Measurements from ENCODE around the gene RHOF. TPM values are rescaled to one million over a fixed set of nuclear protein-coding genes. Genes with fewer than 3 reads are reported as not detected.

RHOF gene
- total and polyA plus RNA-seq, 2 of the 13 experiments (the other 11 are each of a cell fraction or from before 2014, with no cell fraction given), result 14.6 to 32.2 TPM

DNA sequence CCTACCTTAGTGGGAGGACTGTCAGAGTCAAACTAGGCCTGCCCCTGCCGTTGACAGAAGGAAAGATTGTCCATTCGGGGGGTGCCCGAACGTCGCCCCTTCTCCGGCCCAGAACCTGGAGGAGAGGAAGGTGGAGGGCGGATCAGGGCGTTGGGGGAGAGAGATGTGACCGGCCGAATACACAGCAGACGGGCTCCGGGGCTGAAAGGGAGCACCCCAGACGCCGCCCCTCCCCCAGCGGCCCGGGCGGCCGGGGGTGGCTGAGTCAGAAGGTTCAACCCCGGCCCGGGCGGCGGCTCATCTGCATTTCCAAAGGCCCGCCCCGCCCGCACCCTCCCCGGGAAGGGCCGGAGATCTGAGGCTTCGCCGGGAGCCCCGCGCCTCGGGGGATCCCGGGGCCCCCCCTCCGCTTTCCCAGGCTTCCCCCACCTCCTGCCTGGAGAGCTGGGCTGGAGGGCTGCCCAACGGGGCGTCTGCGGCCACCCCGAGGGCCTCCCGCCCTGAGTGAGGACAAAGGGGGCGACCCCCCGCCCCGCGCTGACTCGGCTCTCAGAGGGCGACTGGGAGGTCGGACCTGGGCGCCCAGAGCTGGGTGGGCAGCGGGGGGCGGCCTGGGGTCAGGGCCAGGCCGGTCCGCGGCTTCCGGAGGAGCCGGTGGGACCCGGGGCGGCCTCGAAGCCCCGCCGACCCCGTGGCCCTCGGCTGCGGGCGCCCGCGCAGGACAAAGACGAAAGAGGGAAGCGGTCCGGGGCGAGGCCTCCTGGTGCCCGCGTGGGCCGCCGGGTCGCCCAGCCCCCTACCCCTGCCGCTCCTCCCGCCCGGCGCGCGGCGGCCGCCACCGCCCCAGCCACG is 6.6 kb upstream of the RHOF start (continued):
- TF ChIP-seq, protein P1, sequence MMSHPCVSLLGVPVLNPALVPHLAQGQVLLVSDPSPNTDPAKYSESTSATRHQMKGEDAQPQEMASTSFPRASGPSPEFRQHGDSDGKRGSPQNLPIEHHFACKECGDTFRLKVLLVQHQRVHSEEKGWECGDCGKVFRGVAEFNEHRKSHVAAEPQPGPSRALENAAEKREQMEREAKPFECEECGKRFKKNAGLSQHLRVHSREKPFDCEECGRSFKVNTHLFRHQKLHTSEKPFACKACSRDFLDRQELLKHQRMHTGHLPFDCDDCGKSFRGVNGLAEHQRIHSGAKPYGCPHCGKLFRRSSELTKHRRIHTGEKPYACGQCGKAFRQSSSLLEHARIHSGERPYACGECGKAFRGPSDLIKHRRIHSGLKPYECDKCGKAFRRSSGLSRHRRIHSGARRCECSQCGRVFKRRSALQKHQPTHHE (CRISPR knock-in tag; IDR thresholded peaks at IDR 0.05; ENCODE audit: borderline replicate concordance), result 0 out of 2 replicates have a peak, but pooled peaks have one; percentile 24
- TF ChIP-seq, protein P2, sequence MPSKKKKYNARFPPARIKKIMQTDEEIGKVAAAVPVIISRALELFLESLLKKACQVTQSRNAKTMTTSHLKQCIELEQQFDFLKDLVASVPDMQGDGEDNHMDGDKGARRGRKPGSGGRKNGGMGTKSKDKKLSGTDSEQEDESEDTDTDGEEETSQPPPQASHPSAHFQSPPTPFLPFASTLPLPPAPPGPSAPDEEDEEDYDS (CRISPR knock-in tag; IDR thresholded peaks at IDR 0.05), result peak; percentile 20; the same call in 1 of the 2 replicates
- TF ChIP-seq, protein P3, sequence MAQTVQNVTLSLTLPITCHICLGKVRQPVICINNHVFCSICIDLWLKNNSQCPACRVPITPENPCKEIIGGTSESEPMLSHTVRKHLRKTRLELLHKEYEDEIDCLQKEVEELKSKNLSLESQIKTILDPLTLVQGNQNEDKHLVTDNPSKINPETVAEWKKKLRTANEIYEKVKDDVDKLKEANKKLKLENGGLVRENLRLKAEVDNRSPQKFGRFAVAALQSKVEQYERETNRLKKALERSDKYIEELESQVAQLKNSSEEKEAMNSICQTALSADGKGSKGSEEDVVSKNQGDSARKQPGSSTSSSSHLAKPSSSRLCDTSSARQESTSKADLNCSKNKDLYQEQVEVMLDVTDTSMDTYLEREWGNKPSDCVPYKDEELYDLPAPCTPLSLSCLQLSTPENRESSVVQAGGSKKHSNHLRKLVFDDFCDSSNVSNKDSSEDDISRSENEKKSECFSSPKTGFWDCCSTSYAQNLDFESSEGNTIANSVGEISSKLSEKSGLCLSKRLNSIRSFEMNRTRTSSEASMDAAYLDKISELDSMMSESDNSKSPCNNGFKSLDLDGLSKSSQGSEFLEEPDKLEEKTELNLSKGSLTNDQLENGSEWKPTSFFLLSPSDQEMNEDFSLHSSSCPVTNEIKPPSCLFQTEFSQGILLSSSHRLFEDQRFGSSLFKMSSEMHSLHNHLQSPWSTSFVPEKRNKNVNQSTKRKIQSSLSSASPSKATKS (CRISPR knock-in tag; IDR thresholded peaks at IDR 0.05), result no peak
- TF ChIP-seq NPAS2 (CRISPR knock-in tag; IDR thresholded peaks at IDR 0.05; ENCODE audit: borderline replicate concordance) (no peak), NR2F1 (CRISPR knock-in tag; IDR thresholded peaks at IDR 0.05) (peak; percentile 53 to 75; a peak in 2 of 4 replicates), TOE1 (CRISPR knock-in tag; IDR thresholded peaks at IDR 0.05) (no peak), ZNF451 (CRISPR knock-in tag; IDR thresholded peaks at IDR 0.05) (no peak), TAF1 (CRISPR knock-in tag; IDR thresholded peaks at IDR 0.05) (peak; percentile 55; the same call in 1 of the 2 replicates), NFRKB (IDR thresholded peaks at IDR 0.05) (no peak), MAFG (CRISPR knock-in tag; IDR thresholded peaks at IDR 0.05) (no peak), SMYD3 (CRISPR knock-in tag; IDR thresholded peaks at IDR 0.05) (no peak), POLR2AphosphoS2 (IDR thresholded peaks at IDR 0.05; ENCODE audit: low read depth, low read length) (no peak), SNAPC2 (CRISPR knock-in tag; IDR thresholded peaks at IDR 0.05) (0 out of 2 replicates have a peak, but pooled peaks have one; percentile 5), JDP2 (CRISPR knock-in tag; IDR thresholded peaks at IDR 0.05; ENCODE audit: borderline replicate concordance) (no peak), ZNF224 (CRISPR knock-in tag; IDR thresholded peaks at IDR 0.05) (no peak), CREB1 (IDR thresholded peaks at IDR 0.05) (no peak), CREB1 (CRISPR knock-in tag; IDR thresholded peaks at IDR 0.05) (no peak), SIX1 (CRISPR knock-in tag; IDR thresholded peaks at IDR 0.05; ENCODE audit: borderline replicate concordance) (no peak), ZNF597 (CRISPR knock-in tag; IDR thresholded peaks at IDR 0.05) (no peak), ZNF556 (CRISPR knock-in tag; IDR thresholded peaks at IDR 0.05; ENCODE audit: borderline replicate concordance) (0 out of 2 replicates have a peak, but pooled peaks have one; percentile 34), BCL6 (CRISPR knock-in tag; IDR thresholded peaks at IDR 0.05) (peak; percentile 78)
- TF ChIP-seq, protein P4, sequence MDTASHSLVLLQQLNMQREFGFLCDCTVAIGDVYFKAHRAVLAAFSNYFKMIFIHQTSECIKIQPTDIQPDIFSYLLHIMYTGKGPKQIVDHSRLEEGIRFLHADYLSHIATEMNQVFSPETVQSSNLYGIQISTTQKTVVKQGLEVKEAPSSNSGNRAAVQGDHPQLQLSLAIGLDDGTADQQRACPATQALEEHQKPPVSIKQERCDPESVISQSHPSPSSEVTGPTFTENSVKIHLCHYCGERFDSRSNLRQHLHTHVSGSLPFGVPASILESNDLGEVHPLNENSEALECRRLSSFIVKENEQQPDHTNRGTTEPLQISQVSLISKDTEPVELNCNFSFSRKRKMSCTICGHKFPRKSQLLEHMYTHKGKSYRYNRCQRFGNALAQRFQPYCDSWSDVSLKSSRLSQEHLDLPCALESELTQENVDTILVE (CRISPR knock-in tag; IDR thresholded peaks at IDR 0.05), result peak; percentile 53; the same call in 1 of the 2 replicates
- TF ChIP-seq, protein P5, sequence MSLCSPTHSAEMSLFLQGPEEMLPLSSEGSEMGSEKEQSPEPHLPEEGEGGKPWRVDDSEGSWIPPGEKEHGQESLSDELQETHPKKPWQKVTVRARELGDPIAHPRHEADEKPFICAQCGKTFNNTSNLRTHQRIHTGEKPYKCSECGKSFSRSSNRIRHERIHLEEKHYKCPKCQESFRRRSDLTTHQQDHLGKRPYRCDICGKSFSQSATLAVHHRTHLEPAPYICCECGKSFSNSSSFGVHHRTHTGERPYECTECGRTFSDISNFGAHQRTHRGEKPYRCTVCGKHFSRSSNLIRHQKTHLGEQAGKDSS (CRISPR knock-in tag; IDR thresholded peaks at IDR 0.05; ENCODE audit: borderline replicate concordance, low read depth), result no peak

Measured in HepG2 (cell line).